T-cell (primary cell): ENCODE results near the gene SYPL1. TPM values are rescaled to one million over a fixed set of nuclear protein-coding genes. Genes with fewer than 3 reads are reported as not detected.

ENCODE experiments used
- ATAC-seq, 4 experiments: fragments of 200-7000 bp in 3 of 4; fragments of 150-1000 bp in 1 of 4; cut with Tn5 transposase; replicated peaks in 1 of 4; 1 replicate in 3 of 4; 2 replicates in 1 of 4; pipeline ENCODE4 v1.10.0; 2021; ENCODE audit warnings: moderate library complexity in 3 of 4, mild to moderate bottlenecking in 2 of 4, moderate number of reproducible peaks in 1 of 4
- CTCF ChIA-PET, 2 donors: fragments of 300-600 bp; sonication (Branson Sonifier 250); formaldehyde crosslinking; loops; one replicate each; lab custom pipeline; 2022; ENCODE audit warnings: antibody characterized with exemption in 2 of 2; lab: Charles Lee
- POLR2A ChIA-PET, 2 donors: fragments of 300-600 bp; sonication (Branson Sonifier 250); formaldehyde crosslinking; loops; one replicate each; lab custom pipeline; 2022; ENCODE audit warnings: antibody characterized with exemption in 2 of 2; lab: Charles Lee
- DNase-seq, 35 experiments: peaks; one replicate each; pipeline versions ENCODE4 v3.0.0 to v3.0.0-alpha.2; 2013 to 2023
- H3K27ac ChIP-seq: one replicate; pipeline ENCODE4 v1.5.1; 2013; ENCODE audit warnings: low read length
- H3K27me3 ChIP-seq, 2 experiments: replicated peaks in 1 of 2; 1 replicate in 1 of 2; 2 replicates in 1 of 2; pipeline versions ENCODE4 v1.6.1 to v1.7.0; 2013; ENCODE audit warnings: low read length in 1 of 2, mixed read lengths in 1 of 2; ENCODE audit not compliant: control insufficient read depth in 2 of 2, insufficient read depth in 2 of 2; ENCODE audit errors: extremely low read depth in 1 of 2
- H3K36me3 ChIP-seq, 2 donors: 1 replicate in 1 of 2; 2 replicates in 1 of 2; pipeline versions ENCODE4 v1.6.1 to v1.7.0; 2013; ENCODE audit warnings: low read length in 1 of 2; ENCODE audit not compliant: control insufficient read depth in 2 of 2, insufficient read depth in 1 of 2; ENCODE audit errors: extremely low read depth in 1 of 2
- H3K4me1 ChIP-seq, 2 experiments: 1 replicate in 1 of 2; 2 replicates in 1 of 2; pipeline versions ENCODE4 v1.6.1 to v1.7.0; 2013; ENCODE audit warnings: low read length in 2 of 2, mixed read lengths in 1 of 2; ENCODE audit not compliant: insufficient read depth in 2 of 2, control insufficient read depth in 1 of 2; ENCODE audit errors: extremely low read depth in 1 of 2
- H3K4me3 ChIP-seq, 2 donors: 1 replicate in 1 of 2; 2 replicates in 1 of 2; pipeline versions ENCODE4 v1.5.1 to v1.7.0; 2013; ENCODE audit warnings: mild to moderate bottlenecking in 2 of 2, low read length in 1 of 2, moderate library complexity in 1 of 2; ENCODE audit not compliant: control insufficient read depth in 1 of 2; ENCODE audit errors: extremely low read depth in 1 of 2
- H3K9me3 ChIP-seq: 2 replicates; pipeline ENCODE4 v1.7.0; 2013
- H3K27ac Mint-ChIP-seq, 2 donors: one replicate each; pipeline ENCODE4 v1.8.0; 2020 to 2021; ENCODE audit warnings: mild to moderate bottlenecking in 2 of 2, mixed read lengths in 2 of 2
- H3K27me3 Mint-ChIP-seq, 2 donors: one replicate each; pipeline ENCODE4 v1.8.0; 2021 to 2022; ENCODE audit warnings: mixed read lengths in 2 of 2
- H3K36me3 Mint-ChIP-seq: one replicate; pipeline ENCODE4 v1.8.0; 2021; ENCODE audit warnings: mixed read lengths
- H3K4me1 Mint-ChIP-seq, 3 donors: one replicate each; pipeline ENCODE4 v1.8.0; 2020 to 2022; ENCODE audit warnings: mixed read lengths in 3 of 3, mild to moderate bottlenecking in 1 of 3
- H3K4me3 Mint-ChIP-seq, 3 donors: one replicate each; pipeline ENCODE4 v1.8.0; 2020 to 2022; ENCODE audit warnings: mild to moderate bottlenecking in 3 of 3, mixed read lengths in 3 of 3, moderate library complexity in 3 of 3
- H3K9me3 Mint-ChIP-seq, 3 donors: one replicate each; pipeline ENCODE4 v1.8.0; 2020 to 2022; ENCODE audit warnings: mixed read lengths in 3 of 3
- WGBS: methylation state at CpG from one replicate; pipeline ENCODE4 v1.1.5; 2013; ENCODE audit warnings: missing lambda C conversion rate; ENCODE audit not compliant: insufficient coverage; 5-methylcytosine and 5-hydroxymethylcytosine counted together
- total RNA-seq, 35 experiments: library from RNA in 6 of 35; stranded (reverse) in 6 of 35; fragments of 120-200 nt in 1 of 35; gene quantifications; one replicate each; pipeline versions ENCODE4 v1.2.1 to v1.2.4 and lab custom pipeline; 2013 to 2026

The SYPL1 gene
- total RNA-seq, 5 donors from 2014 or later (not counting 1 experiment from before 2014, with no cell fraction given), result 36.5 to 44.7 (median 42.6) TPM

GRCh38 chr7:106080300-106080987 lies 31.7 kb downstream of the SYPL1 start:
- H3K27ac ChIP-seq, result no peak overlapping the region
- no peak for DNase-seq
- H3K36me3 ChIP-seq, result no peaks in the 10 kb centered on the region
- no peaks in the 10 kb centered on the region for H3K9me3 Mint-ChIP-seq
- H3K27ac Mint-ChIP-seq, result no peak overlapping the region
- peaks cover 0 to 2% of the 10 kb centered on the region in 2 experiments for H3K4me1 ChIP-seq
- no peak overlapping the region for H3K4me3 Mint-ChIP-seq
- H3K27me3 Mint-ChIP-seq, result no peaks in the 10 kb centered on the region
- WGBS, result 94% methylated on average over 3 of the region's 6 CpGs
- ATAC-seq, result no peak
- H3K36me3 Mint-ChIP-seq, result no peaks in the 10 kb centered on the region
- no peaks in the 10 kb centered on the region for H3K27me3 ChIP-seq
- peaks cover 21 to 38% (median 29%) of the 10 kb centered on the region in 3 donors for H3K4me1 Mint-ChIP-seq
- ChIA-PET CTCF (interaction anchor here (0.7 to 1.2 kb wide), 5 partner anchors 9 to 973 kb away, joined by 3 to 6 read pairs (median 5); no protein-coding TSS in a partner anchor), POLR2A (interaction anchor here (0.7 to 0.8 kb wide), 4 partner anchors 9 to 22 kb away, joined by 4 to 14 read pairs (median 10); no protein-coding TSS in a partner anchor)
- H3K9me3 ChIP-seq, result no peaks in the 10 kb centered on the region
- H3K4me3 ChIP-seq, result no peak overlapping the region

- POLR2A ChIA-PET, result interaction anchor here in 1 of 2 donors (1.0 kb wide), 1 partner anchor 9 kb away, joined by 4 read pairs; no protein-coding TSS in a partner anchor
- DNase-seq, result no peak
- H3K27ac Mint-ChIP-seq, result no peak overlapping the region
- H3K4me3 Mint-ChIP-seq, result no peak overlapping the region
- Histone ChIP-seq H3K36me3 (no peaks in the 10 kb centered on the region), H3K4me1 (peaks cover 19 to 26% of the 10 kb centered on the region in 2 experiments), H3K27me3 (no peaks in the 10 kb centered on the region), H3K4me3 (no peak overlapping the region), H3K27ac (no peak overlapping the region), H3K9me3 (no peaks in the 10 kb centered on the region)
- no peaks in the 10 kb centered on the region for H3K36me3 Mint-ChIP-seq
- no peak for ATAC-seq
- WGBS, result no CpG with 5 or more reads among the region's 2 CpGs
- no peaks in the 10 kb centered on the region for H3K9me3 Mint-ChIP-seq
- peaks cover 46 to 63% (median 52%) of the 10 kb centered on the region in 3 donors for H3K4me1 Mint-ChIP-seq
- CTCF ChIA-PET, result interaction anchor here in 1 of 2 donors (0.8 kb wide), 1 partner anchor 420 kb away, joined by 6 read pairs; no protein-coding TSS in a partner anchor
- no peaks in the 10 kb centered on the region for H3K27me3 Mint-ChIP-seq
Measured at GRCh38 chr7:106076537-106076936, 35.6 kb downstream of the SYPL1 start.

GRCh38 chr7:106075937-106076336 lies 36.2 kb downstream of the SYPL1 start:
- WGBS, result 80% methylated on average over 2 of the region's 2 CpGs
- Mint-ChIP-seq H3K27ac (no peak overlapping the region), H3K4me1 (peaks cover 52 to 69% (median 58%) of the 10 kb centered on the region in 3 donors), H3K27me3 (no peaks in the 10 kb centered on the region), H3K9me3 (no peaks in the 10 kb centered on the region), H3K4me3 (no peak overlapping the region), H3K36me3 (no peaks in the 10 kb centered on the region)
- no peak for ATAC-seq
- Histone ChIP-seq H3K4me3 (no peak overlapping the region), H3K27ac (no peak overlapping the region), H3K27me3 (no peaks in the 10 kb centered on the region), H3K4me1 (peaks cover 19 to 32% of the 10 kb centered on the region in 2 experiments), H3K36me3 (no peaks in the 10 kb centered on the region), H3K9me3 (no peaks in the 10 kb centered on the region)
- ChIA-PET POLR2A (interaction anchor here in 1 of 2 donors (0.6 kb wide), 1 partner anchor 27 kb away, joined by 3 read pairs; no protein-coding TSS in a partner anchor), CTCF (no interaction called here)
- DNase-seq, result no peak

GRCh38 chr7:106074257-106074656 lies 37.9 kb downstream of the SYPL1 start:
- Mint-ChIP-seq H3K36me3 (no peaks in the 10 kb centered on the region), H3K4me3 (no peak overlapping the region), H3K27ac (peak overlapping the region; percentile 97 to 98), H3K9me3 (no peaks in the 10 kb centered on the region), H3K27me3 (no peaks in the 10 kb centered on the region), H3K4me1 (peaks cover 61 to 73% (median 67%) of the 10 kb centered on the region in 3 donors)
- H3K4me1 ChIP-seq, result peaks cover 19 to 44% of the 10 kb centered on the region in 2 experiments
- H3K9me3 ChIP-seq, result no peaks in the 10 kb centered on the region
- DNase-seq (no peak), ATAC-seq (no peak)
- WGBS, result 95% methylated on average over 8 of the region's 9 CpGs
- H3K27me3 ChIP-seq, result no peaks in the 10 kb centered on the region
- no peak overlapping the region for H3K4me3 ChIP-seq
- ChIA-PET CTCF (interaction anchor here (0.6 to 1.0 kb wide), 2 partner anchors 11 to 16 kb away, joined by 3 to 8 read pairs; no protein-coding TSS in a partner anchor), POLR2A (no interaction called here)
- H3K36me3 ChIP-seq, result no peaks in the 10 kb centered on the region
- H3K27ac ChIP-seq, result no peak overlapping the region

- Mint-ChIP-seq H3K36me3 (no peaks in the 10 kb centered on the region), H3K4me3 (no peak overlapping the region), H3K4me1 (peaks cover 65 to 75% (median 67%) of the 10 kb centered on the region in 3 donors), H3K27ac (peak overlapping the region; percentile 97 to 98), H3K9me3 (no peaks in the 10 kb centered on the region), H3K27me3 (no peaks in the 10 kb centered on the region)
- ChIA-PET POLR2A (interaction anchor here in 1 of 2 donors (0.6 kb wide), 1 partner anchor 15 kb away, joined by 7 read pairs; no protein-coding TSS in a partner anchor), CTCF (interaction anchor here (0.5 to 2.4 kb wide), 4 partner anchors 11 to 403 kb away, joined by 3 to 8 read pairs (median 6); no protein-coding TSS in a partner anchor)
- WGBS, result no CpG with 5 or more reads among the region's 3 CpGs
- Histone ChIP-seq H3K27me3 (no peaks in the 10 kb centered on the region), H3K27ac (peak overlapping the region; percentile 90), H3K4me1 (peaks cover 20 to 47% of the 10 kb centered on the region in 2 experiments), H3K4me3 (no peak overlapping the region), H3K9me3 (no peaks in the 10 kb centered on the region), H3K36me3 (no peaks in the 10 kb centered on the region)
- no peak for ATAC-seq
- DNase-seq, result no peak
Measured at GRCh38 chr7:106073701-106074100, 38.4 kb downstream of the SYPL1 start.

GRCh38 chr7:106072715-106073091 lies 39.4 kb downstream of the SYPL1 start:
- H3K36me3 Mint-ChIP-seq, result no peaks in the 10 kb centered on the region
- no peaks in the 10 kb centered on the region for H3K27me3 ChIP-seq
- peaks cover 69 to 79% (median 69%) of the 10 kb centered on the region in 3 donors for H3K4me1 Mint-ChIP-seq
- peak overlapping the region; percentile 90 for H3K27ac ChIP-seq
- peaks cover 20 to 47% of the 10 kb centered on the region in 2 experiments for H3K4me1 ChIP-seq
- no peaks in the 10 kb centered on the region for H3K36me3 ChIP-seq
- H3K27me3 Mint-ChIP-seq, result no peaks in the 10 kb centered on the region
- DNase-seq, result no peak
- H3K9me3 Mint-ChIP-seq, result no peaks in the 10 kb centered on the region
- H3K4me3 ChIP-seq, result no peak overlapping the region
- H3K27ac Mint-ChIP-seq, result peak overlapping the region; percentile 97 to 98
- no peaks in the 10 kb centered on the region for H3K9me3 ChIP-seq
- ChIA-PET POLR2A (interaction anchor here (1.0 to 1.2 kb wide), 3 partner anchors 14 to 36 kb away, joined by 3 to 4 read pairs (median 3); no protein-coding TSS in a partner anchor), CTCF (interaction anchor here (1.2 to 2.9 kb wide), 6 partner anchors 15 to 82 kb away, joined by 3 to 11 read pairs (median 4); no protein-coding TSS in a partner anchor)
- 94% methylated on average over 2 of the region's 4 CpGs for WGBS
- ATAC-seq, result no peak
- peak overlapping the region in 1 of 3 donors; percentile 75 for H3K4me3 Mint-ChIP-seq
